Forelimb muscle (tissue), 1 donor: ENCODE data around the gene CREB5. TPM values are rescaled to one million over a fixed set of nuclear protein-coding genes. Genes with fewer than 3 reads are reported as not detected.
"Not testable (repeated sequence)": the region's sequence is repeated elsewhere in the genome, so short reads cannot be mapped to it uniquely, and the experiment has no call there.

Source experiments
- DNase-seq: peaks from one replicate; pipeline ENCODE4 v3.0.0-alpha.2; 2013; ENCODE audit warnings: low read depth
- polyA plus RNA-seq: library from polyadenylated mRNA; unstranded; fragments of 120-200 nt; gene quantifications from one replicate; pipeline ENCODE4 v1.2.1, GENCODE V29; 2013; ENCODE audit not compliant: insufficient read length

CREB5 gene
- polyA plus RNA-seq, 1 donor = 33.5 TPM

DNA sequence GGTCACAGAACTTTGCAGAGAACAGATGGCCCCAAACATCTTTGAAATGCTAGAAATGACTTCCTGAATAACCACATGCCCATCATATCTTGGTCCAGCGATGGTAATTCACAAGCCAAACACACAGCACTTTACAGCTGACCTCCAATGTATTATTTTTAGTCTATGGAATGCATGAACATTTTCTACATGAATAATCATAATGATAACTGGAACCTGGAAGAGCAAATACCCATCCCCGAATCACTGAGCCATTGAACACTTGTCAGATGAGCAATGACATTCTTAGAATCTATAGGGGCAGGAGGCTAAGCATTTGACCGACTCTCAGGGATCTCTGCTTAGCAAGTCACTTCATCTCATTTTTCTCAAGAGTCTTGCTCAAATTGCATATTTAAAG is 167.3 kb downstream of the CREB5 start:
- DNase-seq = no peak

DNA sequence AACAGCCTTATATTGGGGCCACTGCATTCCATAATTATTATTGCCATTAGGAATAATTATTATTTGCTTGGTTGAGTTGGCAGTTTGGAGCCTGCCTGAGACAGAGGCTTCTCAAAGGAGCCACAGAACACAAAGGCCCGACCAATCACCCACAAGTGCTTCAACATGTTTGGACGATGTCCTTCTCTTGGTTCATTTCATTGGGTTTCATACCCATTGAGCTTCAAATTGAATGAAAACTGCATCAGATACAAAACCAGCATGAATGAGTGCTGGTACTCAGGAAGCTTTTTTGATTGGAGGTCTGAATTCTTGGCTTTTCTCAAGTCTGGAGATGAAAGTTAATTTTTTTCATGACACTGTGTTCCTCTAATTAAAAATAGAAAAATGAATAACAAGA is 168.3 kb downstream of the CREB5 start:
- DNase-seq = no peak

- DNase-seq = no peak
These were observed 169.0 kb downstream of the CREB5 start for GRCh38 chr7:28581351-28581750.

GRCh38 chr7:28582226-28582625 is 169.9 kb downstream of the CREB5 start:
- no peak for DNase-seq

- no peak for DNase-seq
These were observed 171.9 kb downstream of the CREB5 start for GRCh38 chr7:28584235-28584634.

DNA sequence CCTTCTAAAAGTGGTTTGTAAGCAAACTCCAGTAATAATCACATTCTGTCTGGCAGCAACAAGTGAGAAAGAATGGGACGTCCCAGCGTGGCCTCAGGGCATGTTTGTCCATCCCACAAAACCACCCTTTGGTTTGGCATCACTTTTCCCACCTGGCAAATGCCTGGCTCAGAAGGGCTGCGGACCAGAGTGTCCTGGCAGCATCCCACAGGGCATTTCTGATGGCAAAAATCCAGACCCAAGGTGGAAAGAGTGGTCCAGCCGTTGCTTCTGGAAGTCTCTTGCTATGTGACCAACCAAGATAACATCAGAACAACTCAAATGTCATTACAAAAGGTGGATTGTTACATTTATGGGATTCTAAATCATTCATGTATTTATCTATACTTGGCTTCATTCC is 174.4 kb downstream of the CREB5 start:
- DNase-seq = no peak

GRCh38 chr7:28587211-28587610 is 174.9 kb downstream of the CREB5 start:
- DNase-seq = no peak

DNA sequence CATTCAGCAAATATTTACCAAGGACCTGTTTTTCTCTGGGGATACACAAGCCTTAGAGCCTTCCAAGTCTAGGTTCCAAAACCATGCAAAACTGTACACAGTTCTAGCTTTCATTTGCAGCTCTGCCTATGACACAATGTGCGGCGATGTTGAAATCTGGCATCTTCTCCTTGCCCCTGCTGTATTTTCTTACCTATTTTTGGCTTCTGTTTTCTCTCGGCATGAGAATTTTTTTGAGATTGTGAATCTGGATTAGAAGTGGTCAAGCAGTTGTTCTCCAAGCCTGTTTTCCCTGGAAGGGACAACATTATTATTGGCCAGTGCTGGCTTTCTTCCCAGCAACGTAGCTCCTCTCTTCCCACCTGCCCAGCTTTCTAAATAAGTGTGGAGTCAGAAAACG is 176.3 kb downstream of the CREB5 start:
- no peak for DNase-seq

DNA sequence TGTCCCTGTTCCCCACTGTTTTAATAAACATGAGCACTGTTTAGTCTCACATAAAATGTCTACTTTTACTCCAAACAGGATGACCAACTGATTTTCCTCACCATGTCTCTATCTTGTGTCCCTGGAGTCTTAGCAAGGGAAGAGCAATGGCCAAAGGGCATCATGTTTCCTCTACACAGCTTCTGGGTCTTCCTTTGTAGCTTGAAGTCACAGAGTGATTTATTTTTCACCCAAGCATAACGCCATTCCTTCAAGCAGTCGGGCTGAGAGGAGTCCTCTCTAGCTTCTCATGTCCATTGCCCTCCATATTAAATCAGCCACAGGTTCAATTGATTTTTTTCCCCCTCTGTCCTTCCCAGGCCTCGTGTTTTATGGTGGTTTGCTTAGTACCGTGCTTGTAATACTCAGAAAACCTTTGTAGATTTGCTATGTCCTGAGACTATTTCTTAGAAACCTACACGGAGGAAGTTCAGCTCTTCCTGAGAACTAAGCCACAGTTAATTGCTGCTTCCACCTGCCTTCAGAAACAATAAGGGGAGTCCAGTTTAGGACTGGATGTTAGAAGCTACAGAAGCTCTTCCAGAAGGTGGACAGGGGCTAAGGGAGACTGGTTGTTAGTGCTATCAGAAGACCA is 178.8 kb downstream of the CREB5 start:
- DNase-seq = no peak

- DNase-seq = no peak
These were observed 179.5 kb downstream of the CREB5 start for GRCh38 chr7:28591725-28592349.

DNA sequence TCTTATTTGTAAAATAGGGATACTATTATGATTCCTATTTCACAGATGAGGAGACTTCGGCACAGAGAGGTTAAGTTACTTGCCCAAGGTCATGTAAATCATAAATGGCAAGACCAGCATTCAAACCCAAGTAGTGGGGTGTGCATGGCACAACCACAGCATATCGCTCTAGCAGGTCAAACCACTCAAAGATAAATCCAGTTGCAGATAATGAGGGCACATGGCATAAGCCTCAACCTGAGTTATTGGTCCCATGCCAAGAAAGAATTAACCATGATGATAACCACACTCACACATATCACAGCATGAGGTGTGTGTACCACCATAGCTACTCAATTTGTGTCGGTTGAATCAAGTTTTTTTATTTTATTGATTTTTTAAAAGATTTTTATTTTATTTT is 180.5 kb downstream of the CREB5 start:
- no peak for DNase-seq

- no peak for DNase-seq
These were observed 182.8 kb downstream of the CREB5 start for GRCh38 chr7:28595076-28595475.

GRCh38 chr7:28595801-28596200 is 183.5 kb downstream of the CREB5 start:
- DNase-seq = no peak

GRCh38 chr7:28596245-28596935 is 184.1 kb downstream of the CREB5 start:
- no peak for DNase-seq

DNA sequence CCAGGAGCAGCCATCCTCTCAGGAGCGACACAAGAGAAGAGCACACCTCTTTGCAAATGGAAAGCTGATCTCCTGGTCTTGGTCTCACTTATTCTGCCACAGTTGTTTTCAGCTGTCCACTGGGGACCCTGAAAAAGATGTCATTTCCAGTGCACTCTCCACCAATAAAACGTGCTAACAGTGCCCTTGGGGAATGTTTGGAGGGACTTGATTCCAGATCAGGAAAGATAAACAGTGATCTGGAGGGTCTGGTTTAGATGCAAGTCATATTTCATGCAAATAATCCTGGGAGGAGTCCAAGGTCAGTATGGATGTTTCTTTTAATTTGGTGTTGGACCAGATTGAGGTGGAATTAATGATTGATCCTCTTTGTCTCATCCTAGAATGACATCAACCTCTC is 185.0 kb downstream of the CREB5 start:
- DNase-seq = no peak

GRCh38 chr7:28598037-28598436 is 185.7 kb downstream of the CREB5 start:
- not testable (repeated sequence) for DNase-seq

GRCh38 chr7:28598586-28598985 is 186.3 kb downstream of the CREB5 start:
- no peak for DNase-seq

DNA sequence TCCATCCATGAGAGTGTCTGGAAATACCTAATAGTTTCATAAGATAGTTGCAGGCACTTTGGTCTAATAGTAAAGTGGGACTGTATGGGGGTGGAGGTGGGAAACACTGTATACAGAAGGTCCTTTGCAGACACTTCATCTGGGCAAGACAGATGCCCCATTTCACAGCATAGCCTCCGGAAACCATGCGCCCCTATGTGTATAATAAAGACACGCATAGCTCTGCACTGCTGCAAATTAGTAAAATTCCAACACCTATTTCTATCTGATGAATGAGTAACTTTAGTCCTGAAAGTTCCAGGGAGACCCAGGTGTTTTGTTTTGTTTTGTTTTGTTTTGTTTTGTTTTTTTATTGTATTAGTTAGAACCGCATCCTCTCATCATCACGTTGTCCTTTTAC is 187.1 kb downstream of the CREB5 start:
- no peak for DNase-seq

GRCh38 chr7:28602282-28602681 is 190.0 kb downstream of the CREB5 start:
- no peak for DNase-seq

DNA sequence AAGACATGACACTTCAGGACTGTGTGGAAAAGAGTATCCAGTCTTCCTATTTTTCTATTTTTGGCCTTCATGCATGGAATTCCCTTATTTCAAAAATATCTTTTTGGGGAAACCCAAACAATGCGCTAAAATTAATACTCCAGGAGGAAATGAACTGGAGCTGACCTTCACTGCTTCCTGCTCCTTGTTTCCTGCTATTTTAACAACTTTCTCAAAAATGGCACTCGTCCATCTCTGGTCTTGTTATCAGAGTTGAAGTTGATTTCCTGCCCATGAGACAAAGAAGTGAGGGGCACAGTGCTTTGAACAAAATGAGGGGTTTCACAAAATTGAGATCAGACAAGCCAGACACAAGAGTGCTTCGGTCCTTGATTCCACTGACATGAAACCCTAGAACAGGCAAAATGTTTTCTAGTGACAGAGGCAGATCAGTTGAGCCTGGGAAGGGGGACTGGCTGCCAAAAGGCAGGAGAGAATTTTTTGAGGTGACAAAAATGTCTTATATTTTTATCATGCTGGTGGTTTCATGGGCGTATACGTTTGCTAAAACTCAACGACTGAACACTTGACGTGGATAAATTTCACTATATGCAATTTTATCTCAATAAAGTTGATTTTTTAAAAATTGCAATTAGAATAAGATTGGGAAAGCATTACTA is 193.2 kb downstream of the CREB5 start:
- no peak for DNase-seq

DNA sequence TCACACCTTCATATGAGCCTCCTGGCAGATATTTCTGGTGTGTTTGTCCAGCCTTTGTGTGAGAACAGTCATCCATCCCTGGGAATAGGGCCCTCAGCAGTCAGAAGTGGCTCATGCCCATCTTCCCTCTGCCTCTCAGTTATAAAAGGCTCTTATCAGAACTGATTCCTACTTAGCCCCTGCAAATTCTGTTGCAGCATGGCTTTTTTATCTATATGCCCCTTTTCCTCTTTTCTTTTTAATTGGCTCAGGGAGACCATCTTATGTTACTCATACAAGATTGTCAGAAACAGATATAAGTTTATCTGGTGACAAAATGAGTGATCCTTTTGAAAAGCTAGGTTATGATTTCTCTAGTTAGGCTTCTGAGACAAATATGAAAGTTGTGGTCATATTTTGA is 194.1 kb downstream of the CREB5 start:
- no peak for DNase-seq

- no peak for DNase-seq
These were observed 195.5 kb downstream of the CREB5 start for GRCh38 chr7:28607855-28608193.

DNA sequence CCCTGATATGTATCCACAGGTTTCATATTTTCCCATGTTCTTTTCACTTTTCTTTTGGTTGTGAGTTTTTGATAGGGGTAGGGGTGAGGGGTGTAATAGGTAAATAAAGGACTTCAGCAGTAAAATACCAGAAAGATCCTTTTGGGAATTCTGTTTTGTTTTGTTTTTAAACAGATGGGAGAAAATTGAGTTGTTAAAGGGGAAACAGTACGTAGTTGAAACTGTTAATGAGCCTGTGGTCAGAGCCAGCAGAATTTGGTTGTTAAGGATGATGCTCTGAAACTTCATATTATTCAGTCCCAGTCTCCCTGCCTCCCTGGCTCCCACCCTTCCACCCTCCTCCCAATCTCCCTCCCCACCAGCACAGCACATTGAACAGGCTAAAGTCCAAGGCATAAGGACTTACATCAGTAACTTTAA is 195.9 kb downstream of the CREB5 start:
- no peak for DNase-seq
